Vagina (tissue), 2 donors: ENCODE data around the gene MPP2. TPM values are rescaled to one million over a fixed set of nuclear protein-coding genes. Genes with fewer than 3 reads are reported as not detected.
"Not testable (repeated sequence)": the region's sequence is repeated elsewhere in the genome, so short reads cannot be mapped to it uniquely, and the experiment has no call there.

Experiments used
- DNase-seq, 2 donors: peaks; one replicate each; pipeline ENCODE4 v3.0.0-alpha.2; 2017; ENCODE audit errors: extremely low spot score in 2 of 2
- H3K27ac ChIP-seq: fragments of 200-600 bp; sonication (generic); one replicate; pipeline ENCODE4 v1.5.1; 2019
- H3K27me3 ChIP-seq: fragments of 200-600 bp; sonication (generic); one replicate; pipeline ENCODE4 v1.5.1; 2019
- H3K36me3 ChIP-seq, 2 donors: fragments of 200-600 bp; sonication (generic); one replicate each; pipeline ENCODE4 v1.5.1; 2017 to 2019
- H3K4me1 ChIP-seq: fragments of 200-600 bp; sonication (generic); one replicate; pipeline ENCODE4 v1.5.1; 2019
- H3K4me3 ChIP-seq, 2 donors: fragments of 200-600 bp; sonication (generic); 1 replicate in 1 of 2; 2 replicates in 1 of 2; pipeline ENCODE4 v1.5.1; 2016 to 2019
- H3K9me3 ChIP-seq: fragments of 200-600 bp; sonication (generic); one replicate; pipeline ENCODE4 v1.5.1; 2019
- CTCF ChIP-seq, 3 experiments: fragments of 450-650 bp in 2 of 3; fragments of 200-600 bp in 1 of 3; sonication (generic) in 1 of 3; IDR thresholded peaks; one replicate each; pipeline ENCODE4 v1.5.1; 2017 to 2019; ENCODE audit warnings: antibody characterized with exemption in 3 of 3, mild to moderate bottlenecking in 2 of 3, moderate library complexity in 2 of 3
- POLR2A ChIP-seq, 2 donors: fragments of 450-650 bp; IDR thresholded peaks; one replicate each; pipeline ENCODE4 v1.6.1; 2017; ENCODE audit warnings: antibody characterized with exemption in 2 of 2, mild to moderate bottlenecking in 2 of 2, moderate library complexity in 2 of 2
- POLR2AphosphoS5 ChIP-seq, 2 donors: sonication (generic); formaldehyde crosslinking; IDR thresholded peaks; one replicate each; pipeline ENCODE4 v1.9.0; 2017; ENCODE audit warnings: antibody characterized with exemption in 2 of 2, mild to moderate bottlenecking in 2 of 2, low read depth in 1 of 2; ENCODE audit not compliant: insufficient read depth in 1 of 2
- intact Hi-C: fragments of 100-400 bp; cut with DNase I; formaldehyde crosslinking; loops from one replicate; pipeline ENCODE4 v1.15.1; 2023
- total RNA-seq: library from RNA; depleted of rRNA; stranded (reverse); fragments of >200 nt; gene quantifications from one replicate; pipeline ENCODE4 v1.2.3, GENCODE V29; 2016

MPP2 gene
- total RNA-seq, 1 donor from 2014 or later, result 7.6 TPM

GRCh38 chr17:43874293-43874692, 33.0 kb downstream of the MPP2 start:
- intact Hi-C loops, result no loop called here
- no peak for DNase-seq
- Histone ChIP-seq H3K4me3 (no peak overlapping the region), H3K36me3 (no peaks in the 10 kb centered on the region), H3K27me3 (no peaks in the 10 kb centered on the region), H3K4me1 (no peaks in the 10 kb centered on the region), H3K27ac (no peak overlapping the region), H3K9me3 (no peaks in the 10 kb centered on the region)
- TF ChIP-seq POLR2AphosphoS5 (IDR thresholded peaks at IDR 0.05; ENCODE audit: insufficient read depth in 1 of 2, low read depth in 1 of 2), result no peak
- no peak for TF ChIP-seq POLR2A (IDR thresholded peaks at IDR 0.05)
- TF ChIP-seq CTCF (IDR thresholded peaks at IDR 0.05), result no peak

- no peak for DNase-seq
- intact Hi-C loops, result no loop called here
- no peaks in the 10 kb centered on the region for H3K36me3 ChIP-seq
- H3K27ac ChIP-seq, result no peak overlapping the region
- no peak for TF ChIP-seq POLR2AphosphoS5 (IDR thresholded peaks at IDR 0.05; ENCODE audit: insufficient read depth in 1 of 2, low read depth in 1 of 2)
- TF ChIP-seq POLR2A (IDR thresholded peaks at IDR 0.05), result no peak
- TF ChIP-seq CTCF (IDR thresholded peaks at IDR 0.05), result no peak
- no peak overlapping the region for H3K4me3 ChIP-seq
- H3K9me3 ChIP-seq, result no peaks in the 10 kb centered on the region
- no peaks in the 10 kb centered on the region for H3K4me1 ChIP-seq
- no peaks in the 10 kb centered on the region for H3K27me3 ChIP-seq
These were observed 33.5 kb downstream of the MPP2 start for GRCh38 chr17:43873815-43874214.

- TF ChIP-seq POLR2AphosphoS5 (IDR thresholded peaks at IDR 0.05; ENCODE audit: insufficient read depth in 1 of 2, low read depth in 1 of 2) (no peak), POLR2A (IDR thresholded peaks at IDR 0.05) (no peak), CTCF (IDR thresholded peaks at IDR 0.05) (no peak)
- Histone ChIP-seq H3K4me3 (no peak overlapping the region), H3K9me3 (no peaks in the 10 kb centered on the region), H3K27me3 (no peaks in the 10 kb centered on the region), H3K4me1 (no peaks in the 10 kb centered on the region), H3K27ac (no peak overlapping the region), H3K36me3 (no peaks in the 10 kb centered on the region)
- intact Hi-C loops, result no loop called here
- no peak for DNase-seq
These were observed 34.2 kb downstream of the MPP2 start for GRCh38 chr17:43873091-43873490.

- no peaks in the 10 kb centered on the region for H3K36me3 ChIP-seq
- H3K27ac ChIP-seq, result no peak overlapping the region
- DNase-seq, result no peak
- no peaks in the 10 kb centered on the region for H3K27me3 ChIP-seq
- H3K4me1 ChIP-seq, result no peaks in the 10 kb centered on the region
- TF ChIP-seq POLR2AphosphoS5 (IDR thresholded peaks at IDR 0.05; ENCODE audit: insufficient read depth in 1 of 2, low read depth in 1 of 2), result no peak
- TF ChIP-seq CTCF (IDR thresholded peaks at IDR 0.05), result no peak
- no peak for TF ChIP-seq POLR2A (IDR thresholded peaks at IDR 0.05)
- intact Hi-C loops, result no loop called here
- H3K9me3 ChIP-seq, result no peaks in the 10 kb centered on the region
- H3K4me3 ChIP-seq, result no peak overlapping the region
These were observed 35.2 kb downstream of the MPP2 start for GRCh38 chr17:43871946-43872690.

- intact Hi-C loops, H3K27ac ChIP-seq, H3K27me3 ChIP-seq, H3K4me3 ChIP-seq, H3K9me3 ChIP-seq, DNase-seq, H3K4me1 ChIP-seq, H3K36me3 ChIP-seq: not testable (repeated sequence)
These were observed 38.3 kb downstream of the MPP2 start for GRCh38 chr17:43869031-43869430.
